IMR-90 (cell line): ENCODE measurements around the gene UTRN. TPM values are rescaled to one million over a fixed set of nuclear protein-coding genes. Genes with fewer than 3 reads are reported as not detected.

ENCODE experiments used
- ATAC-seq: fragments of 200-7000 bp; cut with Tn5 transposase; 2 replicates; pipeline ENCODE4 v1.9.1; 2020; ENCODE audit warnings: low read depth, mild to moderate bottlenecking, moderate library complexity
- BruUV-seq: library from RNA; stranded (reverse); fragments of 400-500 nt; replicated peaks from 2 replicates; lab custom pipeline; 2021; lab: Mats Ljungman, UMichigan
- CTCF ChIA-PET: fragments of 300-600 bp; formaldehyde crosslinking; extraction: SDS; loops from one replicate; lab custom pipeline; 2021; ENCODE audit warnings: antibody characterized with exemption; lab: Yijun Ruan, JAX
- POLR2A ChIA-PET: fragments of 300-600 bp; sonication (Branson Sonifier 250); formaldehyde crosslinking; loops from one replicate; lab custom pipeline; 2022; ENCODE audit warnings: antibody characterized with exemption; ENCODE audit not compliant: unreplicated experiment; lab: Charles Lee
- DNase-seq: peaks from one replicate; pipeline ENCODE4 v3.0.0; 2013
- H2AFZ ChIP-seq: replicated peaks from 2 replicates; pipeline ENCODE3; 2013; ENCODE audit warnings: low read length, mild to moderate bottlenecking; ENCODE audit not compliant: poor library complexity
- H2AK5ac ChIP-seq: 2 replicates; pipeline ENCODE4 v1.6.1; 2013; ENCODE audit warnings: low read depth, low read length, inconsistent platforms
- H2AK9ac ChIP-seq: replicated peaks from 2 replicates; pipeline ENCODE3; 2013; ENCODE audit warnings: mild to moderate bottlenecking, low read depth, low read length, moderate library complexity; ENCODE audit not compliant: poor library complexity
- H2BK120ac ChIP-seq: 2 replicates; pipeline ENCODE4 v1.6.1; 2013; ENCODE audit warnings: low read depth, low read length, inconsistent platforms
- H2BK15ac ChIP-seq: 3 replicates; pipeline ENCODE4 v1.6.1; 2013; ENCODE audit warnings: low read depth, low read length, inconsistent platforms
- H2BK20ac ChIP-seq: 2 replicates; pipeline ENCODE4 v1.6.1; 2013; ENCODE audit warnings: low read depth, mild to moderate bottlenecking, inconsistent platforms, low read length, moderate library complexity
- H2BK5ac ChIP-seq: 2 replicates; pipeline ENCODE4 v1.6.1; 2013; ENCODE audit warnings: mild to moderate bottlenecking, low read depth, low read length, inconsistent platforms; ENCODE audit not compliant: poor library complexity, severe bottlenecking
- H3K14ac ChIP-seq: replicated peaks from 2 replicates; pipeline ENCODE4 v1.6.1; 2013; ENCODE audit warnings: low read depth, low read length, inconsistent platforms
- H3K18ac ChIP-seq: 2 replicates; pipeline ENCODE4 v1.6.1; 2013; ENCODE audit warnings: low read depth, low read length, control low read depth
- H3K23ac ChIP-seq: 2 replicates; pipeline ENCODE4 v1.6.1; 2013; ENCODE audit warnings: low read depth, low read length, inconsistent platforms
- H3K27ac ChIP-seq: 2 replicates; pipeline ENCODE4 v1.5.1; 2013; ENCODE audit warnings: mild to moderate bottlenecking, control low read depth, low read length; ENCODE audit not compliant: insufficient read depth
- H3K27me3 ChIP-seq: 2 replicates; pipeline ENCODE4 v1.6.1; 2013; ENCODE audit warnings: low read length; ENCODE audit not compliant: control insufficient read depth, insufficient read depth
- H3K36me3 ChIP-seq: 2 replicates; pipeline ENCODE4 v1.6.1; 2013; ENCODE audit warnings: low read length, mixed read lengths; ENCODE audit not compliant: control insufficient read depth, insufficient read depth
- H3K4ac ChIP-seq: 2 replicates; pipeline ENCODE4 v1.6.1; 2013; ENCODE audit warnings: low read depth, low read length, inconsistent platforms
- H3K4me1 ChIP-seq: 2 replicates; pipeline ENCODE4 v1.6.1; 2013; ENCODE audit warnings: low read length, mixed read lengths; ENCODE audit not compliant: control insufficient read depth, insufficient read depth
- H3K4me2 ChIP-seq: 2 replicates; pipeline ENCODE4 v1.6.1; 2013; ENCODE audit warnings: low read depth, mild to moderate bottlenecking, control low read depth, low read length, moderate library complexity
- H3K4me3 ChIP-seq: 2 replicates; pipeline ENCODE4 v1.5.1; 2013; ENCODE audit warnings: low read depth, mild to moderate bottlenecking, control low read depth, low read length, moderate library complexity; ENCODE audit not compliant: insufficient read depth
- H3K56ac ChIP-seq: 2 replicates; pipeline ENCODE4 v1.6.1; 2013; ENCODE audit warnings: low read length, inconsistent platforms; ENCODE audit not compliant: insufficient read depth; ENCODE audit errors: extremely low read depth
- H3K79me1 ChIP-seq, 2 experiments: 2 replicates each; pipeline ENCODE4 v1.6.1; 2013; ENCODE audit warnings: low read length in 2 of 2, inconsistent platforms in 1 of 2, low read depth in 1 of 2
- H3K9ac ChIP-seq: 2 replicates; pipeline ENCODE4 v1.6.1; 2013; ENCODE audit warnings: low read depth, low read length, control low read depth
- H3K9me1 ChIP-seq: 2 replicates; pipeline ENCODE4 v1.6.1; 2013; ENCODE audit warnings: low read length, inconsistent platforms; ENCODE audit not compliant: insufficient read depth
- H3K9me3 ChIP-seq: 2 replicates; pipeline ENCODE4 v1.6.1; 2013; ENCODE audit warnings: low read length; ENCODE audit not compliant: control insufficient read depth, insufficient read depth
- H4K20me1 ChIP-seq: 2 replicates; pipeline ENCODE4 v1.6.1; 2013; ENCODE audit warnings: low read length, inconsistent platforms; ENCODE audit not compliant: insufficient read depth
- H4K5ac ChIP-seq: 2 replicates; pipeline ENCODE4 v1.6.1; 2013; ENCODE audit warnings: mild to moderate bottlenecking, low read depth, low read length, control low read depth
- H4K8ac ChIP-seq, 2 experiments: 2 replicates each; pipeline ENCODE4 v1.6.1; 2013; ENCODE audit warnings: low read depth in 2 of 2, low read length in 2 of 2, control low read depth in 1 of 2, inconsistent platforms in 1 of 2
- H4K91ac ChIP-seq: 2 replicates; pipeline ENCODE4 v1.6.1; 2013; ENCODE audit warnings: low read depth, low read length, inconsistent platforms; ENCODE audit not compliant: insufficient read depth
- BHLHE40 ChIP-seq: fragments of 150-350 bp; IDR thresholded peaks from 2 replicates; pipeline ENCODE4 v1.6.1; 2016; ENCODE audit warnings: mild to moderate bottlenecking, low read depth, low read length
- CHD1 ChIP-seq: IDR thresholded peaks from 2 replicates; pipeline ENCODE4 v1.6.1; 2012; ENCODE audit warnings: low read depth, low read length, improper control_type of control experiment
- FOS ChIP-seq: fragments of 150-350 bp; IDR thresholded peaks from 2 replicates; pipeline ENCODE4 v1.6.1; 2016; ENCODE audit warnings: low read depth, low read length
- MAFK ChIP-seq: IDR thresholded peaks from 2 replicates; pipeline ENCODE4 v1.6.1; 2012; ENCODE audit warnings: low read depth, low read length, improper control_type of control experiment
- MAZ ChIP-seq: IDR thresholded peaks from 2 replicates; pipeline ENCODE4 v1.6.1; 2012; ENCODE audit warnings: low read depth, mild to moderate bottlenecking, low read length, improper control_type of control experiment, moderate library complexity, borderline replicate concordance
- MXI1 ChIP-seq: IDR thresholded peaks from 2 replicates; pipeline ENCODE4 v1.6.1; 2012; ENCODE audit warnings: low read depth, mild to moderate bottlenecking, low read length, moderate library complexity, borderline replicate concordance
- NFE2L2 ChIP-seq: fragments of 150-350 bp; IDR thresholded peaks from 2 replicates; pipeline ENCODE4 v1.6.1; 2016; ENCODE audit warnings: low read depth, mild to moderate bottlenecking, low read length
- POLR2A ChIP-seq: IDR thresholded peaks from 2 replicates; pipeline ENCODE4 v1.6.1; 2012; ENCODE audit warnings: mild to moderate bottlenecking, low read depth, low read length
- RAD21 ChIP-seq: IDR thresholded peaks from 2 replicates; pipeline ENCODE4 v1.6.1; 2012; ENCODE audit warnings: low read length, improper control_type of control experiment
- RCOR1 ChIP-seq: IDR thresholded peaks from 2 replicates; pipeline ENCODE4 v1.6.1; 2012; ENCODE audit warnings: mild to moderate bottlenecking, low read length, improper control_type of control experiment; ENCODE audit not compliant: insufficient replicate concordance
- RFX5 ChIP-seq: IDR thresholded peaks from 2 replicates; pipeline ENCODE4 v1.8.0; 2012; ENCODE audit warnings: low read depth, mild to moderate bottlenecking, low read length, moderate library complexity
- SMC3 ChIP-seq: fragments of 150-350 bp; IDR thresholded peaks from 2 replicates; pipeline ENCODE4 v1.6.1; 2016; ENCODE audit warnings: low read depth, mild to moderate bottlenecking, antibody characterized with exemption, low read length, moderate library complexity
- WGBS, 2 experiments: methylation state at CpG; one replicate each; pipeline versions ENCODE4 v1.1.5 to v1.1.7; 2013; ENCODE audit warnings: missing lambda C conversion rate in 2 of 2; ENCODE audit not compliant: insufficient read length in 1 of 2; ENCODE audit errors: extremely low coverage in 2 of 2; 5-methylcytosine and 5-hydroxymethylcytosine counted together
- dilution Hi-C: fragments of 300-500 bp; cut with HindIII; formaldehyde crosslinking; loops from one replicate; pipeline ENCODE4 v1.14.3; 2018; ENCODE audit warnings: low sequenced_read_pairs; ENCODE audit not compliant: unreplicated experiment
- in situ Hi-C: fragments of 300-500 bp; cut with MboI; formaldehyde crosslinking; loops from 3 replicates; pipeline ENCODE4 v1.14.3; 2019; ENCODE audit warnings: low sequenced_read_pairs, inconsistent platforms, mixed read lengths
- intact Hi-C: fragments of 100-400 bp; cut with micrococcal nuclease; formaldehyde crosslinking; loops from 2 replicates; pipeline ENCODE4 v1.10.0; 2022
- polyA plus RNA-seq, 3 experiments: library from polyadenylated mRNA; depleted of rRNA; stranded (reverse); fragments of >200 nt; gene quantifications; 2 replicates each; pipeline ENCODE4 v1.2.3, GENCODE V29; 2012; ENCODE audit warnings: low replicate concordance in 1 of 3
- total RNA-seq: library from RNA; depleted of rRNA; stranded (reverse); fragments of >200 nt; gene quantifications from 2 replicates; pipeline ENCODE4 v1.2.3, GENCODE V29; 2012
- TF ChIP-seq, protein P1 (sequence below): fragments of 150-350 bp; IDR thresholded peaks from 2 replicates; pipeline ENCODE4 v1.6.1; 2016; ENCODE audit warnings: low read depth, mild to moderate bottlenecking, low read length, moderate library complexity, borderline replicate concordance
- TF ChIP-seq, protein P2 (sequence below): conservative IDR thresholded peaks from 2 replicates; pipeline ENCODE4 v1.5.1; 2012; ENCODE audit warnings: mild to moderate bottlenecking, low read depth, low read length, improper control_type of control experiment

Gene UTRN
- total and polyA plus RNA-seq, 2 of the 4 experiments (the other 2 are of a cell fraction), result 17.3 to 83.5 TPM

DNA sequence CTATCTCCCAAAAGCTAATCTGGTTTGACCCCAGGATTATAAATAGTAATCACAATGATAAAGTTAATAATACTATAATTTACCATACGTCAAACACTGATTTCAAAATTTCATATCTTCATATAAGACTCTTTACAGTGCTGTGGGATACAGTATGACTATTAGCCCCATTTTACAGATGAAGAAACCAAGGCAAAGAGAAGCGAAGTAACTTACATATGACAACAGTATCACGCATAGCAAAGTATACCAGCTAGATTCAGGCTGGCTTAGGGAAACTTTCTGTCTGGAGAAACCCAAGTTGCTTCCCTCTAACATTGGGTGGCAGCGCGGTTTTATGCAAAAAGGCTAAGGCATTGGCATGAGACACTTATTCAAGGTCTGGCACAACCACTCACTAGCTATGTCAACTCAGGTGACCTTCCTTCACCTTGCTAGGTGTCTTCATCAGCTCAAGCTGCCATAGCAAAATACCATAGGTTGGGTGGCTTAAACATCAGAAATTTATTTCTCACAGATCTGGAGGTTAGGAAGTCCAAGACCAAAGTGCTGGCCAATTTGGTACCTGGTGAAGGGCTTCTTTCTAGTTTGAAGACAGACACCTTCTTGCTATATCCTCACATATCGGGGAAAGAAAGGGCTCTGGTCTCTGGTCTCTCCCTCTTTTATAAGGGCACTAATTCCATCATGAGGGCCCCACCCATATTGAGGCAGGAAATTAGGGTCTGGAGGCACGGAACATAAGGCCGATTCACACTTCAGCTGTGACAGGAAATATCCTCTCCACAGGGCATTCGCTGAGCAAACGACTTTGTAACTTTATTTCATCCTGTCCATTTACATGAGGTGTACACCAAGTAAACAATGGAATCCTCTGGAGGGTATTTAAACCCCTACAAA, 22.4 kb upstream of the UTRN start:
- H3K23ac ChIP-seq, result no peak overlapping the region

More for the DNA sequence above, 22.4 kb upstream of the UTRN start:
- H3K14ac ChIP-seq, result no peak overlapping the region
- H3K4ac ChIP-seq, result peak overlapping the region; percentile 58; the same call in 1 of the 2 replicates
- peak overlapping the region; percentile 1 for H4K91ac ChIP-seq
- H3K4me2 ChIP-seq, result no peak overlapping the region
- peak overlapping the region; percentile 47 for H2AK5ac ChIP-seq
- CTCF ChIA-PET, result no interaction called here
- DNase-seq (no peak), ATAC-seq (no peak)
- H3K9me1 ChIP-seq, result 0 out of 2 replicates have a peak, but pooled peaks cover 8% of the 10 kb centered on the region
- intact Hi-C loops, result no loop called here
- H4K20me1 ChIP-seq, result no peaks in the 10 kb centered on the region
- in situ Hi-C loops, result no loop called here
- H3K9me3 ChIP-seq, result no peaks in the 10 kb centered on the region
- no peak overlapping the region for H3K9ac ChIP-seq
- H2AK9ac ChIP-seq, result no peak overlapping the region
- no peak overlapping the region for H2AFZ ChIP-seq
- no peaks in the 10 kb centered on the region for H3K79me1 ChIP-seq
- H3K36me3 ChIP-seq, result no peaks in the 10 kb centered on the region
- peaks cover 11% of the 10 kb centered on the region for H3K4me1 ChIP-seq
- BruUV-seq, result no TSS peak
- H2BK20ac ChIP-seq, result 0 out of 2 replicates have a peak overlapping the region, but pooled peaks have one; percentile 51
- dilution Hi-C loops, result no loop called here
- H4K8ac ChIP-seq, result no peak overlapping the region
- no peaks in the 10 kb centered on the region for H3K27me3 ChIP-seq
- WGBS, 2 experiments, result 86% methylated on average over 2 of the region's 10 CpGs; no CpG with 5 or more reads in 1 of the 2 experiments
- no peak overlapping the region for H3K18ac ChIP-seq
- peak overlapping the region; percentile 60; the same call in 1 of the 3 replicates for H2BK15ac ChIP-seq
- no peak overlapping the region for H2BK5ac ChIP-seq
- no peak overlapping the region for H3K4me3 ChIP-seq
- TF ChIP-seq POLR2A (no peak), SMC3 (no peak), CHD1 (no peak), FOS (no peak), MAZ (no peak), MAFK (no peak), RFX5 (no peak), BHLHE40 (no peak), RCOR1 (no peak), MXI1 (no peak), RAD21 (no peak), NFE2L2 (no peak)
- TF ChIP-seq, protein P1, sequence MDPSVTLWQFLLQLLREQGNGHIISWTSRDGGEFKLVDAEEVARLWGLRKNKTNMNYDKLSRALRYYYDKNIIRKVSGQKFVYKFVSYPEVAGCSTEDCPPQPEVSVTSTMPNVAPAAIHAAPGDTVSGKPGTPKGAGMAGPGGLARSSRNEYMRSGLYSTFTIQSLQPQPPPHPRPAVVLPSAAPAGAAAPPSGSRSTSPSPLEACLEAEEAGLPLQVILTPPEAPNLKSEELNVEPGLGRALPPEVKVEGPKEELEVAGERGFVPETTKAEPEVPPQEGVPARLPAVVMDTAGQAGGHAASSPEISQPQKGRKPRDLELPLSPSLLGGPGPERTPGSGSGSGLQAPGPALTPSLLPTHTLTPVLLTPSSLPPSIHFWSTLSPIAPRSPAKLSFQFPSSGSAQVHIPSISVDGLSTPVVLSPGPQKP, result no peak
- TF ChIP-seq, protein P2, sequence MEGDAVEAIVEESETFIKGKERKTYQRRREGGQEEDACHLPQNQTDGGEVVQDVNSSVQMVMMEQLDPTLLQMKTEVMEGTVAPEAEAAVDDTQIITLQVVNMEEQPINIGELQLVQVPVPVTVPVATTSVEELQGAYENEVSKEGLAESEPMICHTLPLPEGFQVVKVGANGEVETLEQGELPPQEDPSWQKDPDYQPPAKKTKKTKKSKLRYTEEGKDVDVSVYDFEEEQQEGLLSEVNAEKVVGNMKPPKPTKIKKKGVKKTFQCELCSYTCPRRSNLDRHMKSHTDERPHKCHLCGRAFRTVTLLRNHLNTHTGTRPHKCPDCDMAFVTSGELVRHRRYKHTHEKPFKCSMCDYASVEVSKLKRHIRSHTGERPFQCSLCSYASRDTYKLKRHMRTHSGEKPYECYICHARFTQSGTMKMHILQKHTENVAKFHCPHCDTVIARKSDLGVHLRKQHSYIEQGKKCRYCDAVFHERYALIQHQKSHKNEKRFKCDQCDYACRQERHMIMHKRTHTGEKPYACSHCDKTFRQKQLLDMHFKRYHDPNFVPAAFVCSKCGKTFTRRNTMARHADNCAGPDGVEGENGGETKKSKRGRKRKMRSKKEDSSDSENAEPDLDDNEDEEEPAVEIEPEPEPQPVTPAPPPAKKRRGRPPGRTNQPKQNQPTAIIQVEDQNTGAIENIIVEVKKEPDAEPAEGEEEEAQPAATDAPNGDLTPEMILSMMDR, result no peak
- no peak overlapping the region for H3K56ac ChIP-seq
- H3K27ac ChIP-seq, result no peak overlapping the region
- H4K5ac ChIP-seq, result no peak overlapping the region
- POLR2A ChIA-PET, result no interaction called here
- peak overlapping the region; percentile 30; the same call in 1 of the 2 replicates for H2BK120ac ChIP-seq
